Pancreas (tissue), 10 donors: ENCODE measurements around the gene TEX47. TPM values are rescaled to one million over a fixed set of nuclear protein-coding genes. Genes with fewer than 3 reads are reported as not detected.
A peak's percentile ranks its signal among the peaks of the same experiment; 100 is the strongest.

Source experiments
- ATAC-seq, 4 donors: fragments of 200-7000 bp; cut with Tn5 transposase; one replicate each; pipeline versions ENCODE4 v1.8.0 to v1.9.1; 2020; ENCODE audit warnings: mild to moderate bottlenecking in 4 of 4, moderate library complexity in 4 of 4
- DNase-seq, 6 donors: peaks; one replicate each; pipeline ENCODE4 v3.0.0-alpha.2; 2020
- FAIRE-seq: peaks from 2 replicates; lab custom pipeline; 2012; peaks lifted over from hg19 to GRCh38; lab: Jason Lieb, UNC
- H3K27ac ChIP-seq, 4 donors: fragments of 200-600 bp; sonication (generic); 1 replicate in 3 of 4; 2 replicates in 1 of 4; pipeline versions ENCODE4 v1.5.0 to v1.8.0; 2020
- H3K27me3 ChIP-seq, 4 donors: fragments of 200-600 bp; one replicate each; pipeline ENCODE4 v1.8.0; 2021
- H3K36me3 ChIP-seq, 3 donors: fragments of 200-600 bp; sonication (generic) in 1 of 3; one replicate each; pipeline versions ENCODE4 v1.5.0 to v1.8.0; 2020 to 2021
- H3K4me1 ChIP-seq, 3 donors: fragments of 200-600 bp; one replicate each; pipeline ENCODE4 v1.8.0; 2021
- H3K4me3 ChIP-seq, 4 donors: fragments of 200-600 bp; sonication (generic) in 2 of 4; one replicate each; pipeline versions ENCODE4 v1.5.0 to v1.8.0; 2020 to 2021
- H3K9me3 ChIP-seq, 4 donors: fragments of 200-600 bp; one replicate each; pipeline ENCODE4 v1.8.0; 2021
- WGBS, 2 donors: extraction: QIAGEN DNeasy Blood & Tissue Kit; methylation state at CpG; one replicate each; pipeline ENCODE4 v1.1.7; 2013; 5-methylcytosine and 5-hydroxymethylcytosine counted together
- intact Hi-C, 3 donors: fragments of 100-400 bp; cut with DNase I; formaldehyde crosslinking; loops; one replicate each; pipeline versions ENCODE4 v1.11.1 to v1.14.2; 2022
- polyA plus RNA-seq, 2 donors: library from polyadenylated mRNA; stranded (reverse); fragments of 200-250 nt; gene quantifications; one replicate each; pipeline ENCODE4 v1.2.3, GENCODE V29; 2013
- total RNA-seq, 6 donors: library from RNA; stranded (reverse); fragmentation: NEBNext Ultra II Directional in 4 of 6; extraction: Animal tissue kit (Norgen Biotek cat#: 25700) in 4 of 6; gene quantifications; one replicate each; pipeline versions ENCODE4 v1.2.1 to v1.2.4, GENCODE V29; 2021 to 2023
- TF ChIP-seq, protein P1 (sequence below), 4 donors: fragments of 200-600 bp; sonication (generic) in 3 of 4; IDR thresholded peaks; one replicate each; pipeline versions ENCODE4 v1.5.0 to v1.8.0; 2021; ENCODE audit warnings: antibody characterized with exemption in 4 of 4
- donor health status: healthy with polysubstance abuse.
- donor health status: DM: no; HTN: no; CAD: no; lungs with moderate emphysema.
- donor health status: DM: no; HTN: no; CAD: no.
- donor health status: control.
- donor health status: control.
- donor health status: Bipolar disorder and iron deficiency.
- donor health status: DM: yes; HTN: yes; CAD: no.
- donor health status: DM: no; HTN: no; CAD: no.
- donor health status: DM: no; HTN: no; CAD: no.
- donor health status: DM: yes; HTN: yes; CAD: no.

TEX47 gene
- total and polyA plus RNA-seq, 8 donors: not detected

DNA sequence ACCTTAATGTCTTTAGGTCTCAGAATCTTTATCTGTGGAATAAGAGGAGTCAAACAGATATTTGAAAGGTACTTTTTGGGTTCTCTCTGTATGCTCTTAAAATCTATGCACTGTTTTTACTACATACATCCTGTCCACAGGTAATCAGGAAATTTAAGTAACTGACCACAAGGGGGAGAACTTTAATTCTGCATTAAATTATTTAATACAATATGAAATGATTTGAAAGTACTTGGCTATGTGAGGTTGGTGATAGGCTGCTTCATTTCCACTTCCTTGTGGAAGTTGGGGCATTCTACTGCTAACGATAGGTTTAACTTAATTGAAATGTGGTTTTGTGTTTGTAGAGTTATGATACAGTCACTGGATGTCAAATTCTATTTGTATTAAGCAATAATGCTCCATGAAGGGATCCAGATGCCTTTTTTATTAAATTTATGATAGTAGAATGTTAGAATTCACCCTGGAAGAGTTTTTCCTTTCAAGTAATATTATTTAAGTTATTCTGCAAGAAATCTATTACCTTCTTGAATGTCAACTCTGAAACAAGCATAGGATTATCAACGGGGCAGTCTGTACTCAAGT lies 6.0 kb downstream of the TEX47 start:
- 51 to 54% methylated on average over 2 of the region's 2 CpGs for WGBS, 2 donors
- peak in 3 of 4 donors; percentile 32 to 59 (median 40) for ATAC-seq
- no peak overlapping the region for H3K4me3 ChIP-seq
- no peak for DNase-seq
- H3K36me3 ChIP-seq: no peaks in the 10 kb centered on the region
- H3K27ac ChIP-seq: no peak overlapping the region
- H3K27me3 ChIP-seq: no peaks in the 10 kb centered on the region
- intact Hi-C loops: no loop called here
- no peaks in the 10 kb centered on the region for H3K4me1 ChIP-seq
- TF ChIP-seq, protein P1, sequence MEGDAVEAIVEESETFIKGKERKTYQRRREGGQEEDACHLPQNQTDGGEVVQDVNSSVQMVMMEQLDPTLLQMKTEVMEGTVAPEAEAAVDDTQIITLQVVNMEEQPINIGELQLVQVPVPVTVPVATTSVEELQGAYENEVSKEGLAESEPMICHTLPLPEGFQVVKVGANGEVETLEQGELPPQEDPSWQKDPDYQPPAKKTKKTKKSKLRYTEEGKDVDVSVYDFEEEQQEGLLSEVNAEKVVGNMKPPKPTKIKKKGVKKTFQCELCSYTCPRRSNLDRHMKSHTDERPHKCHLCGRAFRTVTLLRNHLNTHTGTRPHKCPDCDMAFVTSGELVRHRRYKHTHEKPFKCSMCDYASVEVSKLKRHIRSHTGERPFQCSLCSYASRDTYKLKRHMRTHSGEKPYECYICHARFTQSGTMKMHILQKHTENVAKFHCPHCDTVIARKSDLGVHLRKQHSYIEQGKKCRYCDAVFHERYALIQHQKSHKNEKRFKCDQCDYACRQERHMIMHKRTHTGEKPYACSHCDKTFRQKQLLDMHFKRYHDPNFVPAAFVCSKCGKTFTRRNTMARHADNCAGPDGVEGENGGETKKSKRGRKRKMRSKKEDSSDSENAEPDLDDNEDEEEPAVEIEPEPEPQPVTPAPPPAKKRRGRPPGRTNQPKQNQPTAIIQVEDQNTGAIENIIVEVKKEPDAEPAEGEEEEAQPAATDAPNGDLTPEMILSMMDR (IDR thresholded peaks at IDR 0.05): peak; percentile 14 to 52 (median 36)
- H3K9me3 ChIP-seq: no peaks in the 10 kb centered on the region
- no peak for FAIRE-seq

DNA sequence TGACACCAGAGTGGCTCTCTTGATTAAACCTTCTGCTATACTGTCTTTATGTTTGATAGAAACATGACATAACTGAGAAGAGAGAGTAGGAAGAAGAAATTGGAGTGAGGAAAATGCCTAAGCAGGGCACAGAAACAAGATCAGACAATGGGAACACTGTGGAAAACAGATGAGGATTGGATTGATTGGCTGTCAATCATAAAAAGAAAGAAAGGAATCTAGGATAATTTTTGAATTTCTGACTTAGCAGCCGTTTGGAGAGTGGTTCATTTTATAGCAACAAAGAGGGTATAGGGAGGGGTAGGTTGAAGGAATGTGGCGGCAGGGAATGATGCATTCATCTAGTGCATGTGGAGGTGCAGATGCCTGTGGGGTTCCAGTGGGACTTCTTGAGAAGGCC lies 7.8 kb downstream of the TEX47 start:
- intact Hi-C loops: no loop called here
- H3K4me3 ChIP-seq: no peak overlapping the region
- no peak for ATAC-seq
- no peaks in the 10 kb centered on the region for H3K4me1 ChIP-seq
- no peaks in the 10 kb centered on the region for H3K9me3 ChIP-seq
- H3K27me3 ChIP-seq: no peaks in the 10 kb centered on the region
- 69% methylated on average over 2 of the region's 2 CpGs for WGBS, 2 donors
- H3K27ac ChIP-seq: no peak overlapping the region
- TF ChIP-seq, protein P1 (IDR thresholded peaks at IDR 0.05): no peak
- no peaks in the 10 kb centered on the region for H3K36me3 ChIP-seq
- no peak for FAIRE-seq
- no peak for DNase-seq

DNA sequence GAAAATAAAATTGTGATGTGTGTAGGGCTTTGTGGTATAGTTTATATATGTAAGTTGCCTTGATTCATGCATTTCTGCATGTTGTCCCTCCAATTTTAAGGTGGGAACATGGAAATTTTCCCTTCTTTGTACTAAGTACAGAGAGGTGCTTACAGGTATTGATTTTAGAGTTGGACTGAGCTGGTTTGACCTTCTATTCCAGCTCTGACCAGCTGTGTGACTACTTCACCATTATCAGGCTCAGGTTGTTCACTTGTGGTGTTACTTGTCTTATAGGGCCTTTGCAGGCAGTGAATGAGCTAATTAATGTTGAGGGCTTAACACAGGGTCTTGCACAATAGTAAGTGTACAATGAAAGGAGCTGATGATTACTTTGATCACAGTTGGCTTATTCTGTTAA lies 19.7 kb downstream of the TEX47 start:
- intact Hi-C loops: no loop called here
- no peak overlapping the region for H3K4me3 ChIP-seq
- TF ChIP-seq, protein P1 (IDR thresholded peaks at IDR 0.05): no peak
- peak in 2 of 4 donors; percentile 67 to 69 for ATAC-seq
- no peak overlapping the region for H3K27ac ChIP-seq
- no peak for DNase-seq
- no peaks in the 10 kb centered on the region for H3K4me1 ChIP-seq
- FAIRE-seq: no peak
- H3K27me3 ChIP-seq: no peaks in the 10 kb centered on the region
- H3K36me3 ChIP-seq: no peaks in the 10 kb centered on the region
- H3K9me3 ChIP-seq: no peaks in the 10 kb centered on the region

DNA sequence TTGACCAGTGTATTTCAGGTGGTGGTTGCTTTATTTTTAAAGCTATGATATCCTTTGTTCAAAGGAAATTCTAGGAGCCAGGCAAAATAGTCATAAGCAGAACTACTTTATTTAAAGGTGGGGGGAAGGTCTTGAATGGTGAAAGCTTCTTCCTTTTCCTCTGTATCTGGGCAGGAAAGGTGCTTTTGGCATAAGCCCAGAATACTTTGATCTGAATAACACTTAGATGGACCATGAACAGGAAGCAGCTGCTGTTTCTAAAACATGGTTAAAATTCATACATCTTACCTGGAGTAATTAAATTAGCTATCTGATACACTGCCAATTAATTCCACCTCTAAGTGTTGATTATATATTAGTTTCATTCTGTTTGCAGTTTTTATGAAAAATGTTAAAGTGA lies 22.8 kb downstream of the TEX47 start:
- Histone ChIP-seq H3K27me3 (no peaks in the 10 kb centered on the region), H3K4me3 (no peak overlapping the region), H3K27ac (no peak overlapping the region), H3K9me3 (no peaks in the 10 kb centered on the region), H3K36me3 (no peaks in the 10 kb centered on the region), H3K4me1 (no peaks in the 10 kb centered on the region)
- ATAC-seq (no peak), FAIRE-seq (no peak), DNase-seq (no peak)
- TF ChIP-seq, protein P1 (IDR thresholded peaks at IDR 0.05): no peak
- intact Hi-C loops: no loop called here

DNA sequence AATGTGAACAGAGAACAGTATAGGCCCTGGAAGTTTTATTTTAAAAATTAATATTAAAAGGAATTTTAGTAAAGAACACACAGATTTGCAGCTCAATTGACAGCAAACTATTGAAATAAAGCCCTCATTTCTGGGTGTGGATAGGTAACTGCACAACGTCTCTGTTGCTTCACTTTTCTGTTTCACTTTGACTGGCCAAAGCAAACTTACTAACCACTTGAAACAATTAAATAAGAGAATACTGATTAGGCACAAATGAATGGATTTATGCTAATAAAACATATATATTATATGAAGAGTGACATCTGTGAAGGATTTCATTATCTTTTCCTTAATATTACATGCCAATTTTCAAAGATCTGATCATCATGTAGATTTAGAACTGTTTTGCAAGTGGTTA lies 24.1 kb downstream of the TEX47 start:
- FAIRE-seq: no peak
- 78 to 84% methylated on average over 1 of the region's 1 CpG for WGBS, 2 donors

More for the DNA sequence above, 24.1 kb downstream of the TEX47 start:
- no peak for DNase-seq
- intact Hi-C loops: no loop called here
- ATAC-seq: no peak
- TF ChIP-seq, protein P1 (IDR thresholded peaks at IDR 0.05): no peak
- Histone ChIP-seq H3K27me3 (no peaks in the 10 kb centered on the region), H3K27ac (no peak overlapping the region), H3K9me3 (no peaks in the 10 kb centered on the region), H3K36me3 (no peaks in the 10 kb centered on the region), H3K4me3 (no peak overlapping the region), H3K4me1 (no peaks in the 10 kb centered on the region)
